Measurements from ENCODE around the gene ZNF451. TPM values are rescaled to one million over a fixed set of nuclear protein-coding genes. Genes with fewer than 3 reads are reported as not detected.

Gene ZNF451
- total RNA-seq, 1 donor from 2014 or later = 69.3 TPM

GRCh38 chr6:57190140-57190539 lies 100.2 kb downstream of the ZNF451 start:
- H3K27ac ChIP-seq (ENCODE audit: low read depth, low read length) = no peak overlapping the region
- H3K27ac Mint-ChIP-seq (ENCODE audit: unreplicated experiment) = peak overlapping the region; percentile 34
- TF ChIP-seq EZH2 (IDR thresholded peaks at IDR 0.05; ENCODE audit: insufficient read depth, low read length) = no peak
- TF ChIP-seq, protein P1, sequence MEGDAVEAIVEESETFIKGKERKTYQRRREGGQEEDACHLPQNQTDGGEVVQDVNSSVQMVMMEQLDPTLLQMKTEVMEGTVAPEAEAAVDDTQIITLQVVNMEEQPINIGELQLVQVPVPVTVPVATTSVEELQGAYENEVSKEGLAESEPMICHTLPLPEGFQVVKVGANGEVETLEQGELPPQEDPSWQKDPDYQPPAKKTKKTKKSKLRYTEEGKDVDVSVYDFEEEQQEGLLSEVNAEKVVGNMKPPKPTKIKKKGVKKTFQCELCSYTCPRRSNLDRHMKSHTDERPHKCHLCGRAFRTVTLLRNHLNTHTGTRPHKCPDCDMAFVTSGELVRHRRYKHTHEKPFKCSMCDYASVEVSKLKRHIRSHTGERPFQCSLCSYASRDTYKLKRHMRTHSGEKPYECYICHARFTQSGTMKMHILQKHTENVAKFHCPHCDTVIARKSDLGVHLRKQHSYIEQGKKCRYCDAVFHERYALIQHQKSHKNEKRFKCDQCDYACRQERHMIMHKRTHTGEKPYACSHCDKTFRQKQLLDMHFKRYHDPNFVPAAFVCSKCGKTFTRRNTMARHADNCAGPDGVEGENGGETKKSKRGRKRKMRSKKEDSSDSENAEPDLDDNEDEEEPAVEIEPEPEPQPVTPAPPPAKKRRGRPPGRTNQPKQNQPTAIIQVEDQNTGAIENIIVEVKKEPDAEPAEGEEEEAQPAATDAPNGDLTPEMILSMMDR (IDR thresholded peaks at IDR 0.05; ENCODE audit: insufficient read depth, low read depth, low read length) = peak; percentile 45

DNA sequence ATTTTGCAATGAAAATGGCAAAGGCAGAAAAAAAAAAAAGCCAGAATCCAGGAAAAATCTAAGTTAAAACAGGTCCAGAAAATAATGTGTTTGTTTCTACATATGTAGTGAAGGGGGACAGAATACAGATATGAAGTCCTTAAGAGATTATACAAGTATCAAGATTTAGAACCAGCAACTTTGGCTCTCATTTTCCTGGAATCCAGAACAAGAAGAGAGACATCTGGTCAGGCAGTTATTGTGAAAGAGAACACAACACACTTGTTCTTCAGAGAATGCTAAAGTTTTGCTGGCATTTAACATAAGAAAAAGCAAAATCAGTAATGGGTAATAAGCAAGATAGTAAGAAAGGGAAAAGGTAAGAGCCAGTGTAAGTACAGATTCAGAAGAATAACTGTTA lies 103.2 kb downstream of the ZNF451 start:
- no peak overlapping the region for H3K4me3 ChIP-seq (ENCODE audit: insufficient read depth, low read depth, low read length)
- no peaks in the 10 kb centered on the region for H3K4me1 ChIP-seq (ENCODE audit: insufficient read depth, low read length)
- DNase-seq (ENCODE audit: low read depth) (no peak), FAIRE-seq (no peak)
- H3K27me3 ChIP-seq (ENCODE audit: insufficient read depth, low read length) = no peaks in the 10 kb centered on the region
- H3K27ac ChIP-seq (ENCODE audit: low read depth, low read length) = no peak overlapping the region
- H3K27me3 Mint-ChIP-seq (ENCODE audit: low read depth, unreplicated experiment) = no peaks in the 10 kb centered on the region
- H3K4me1 Mint-ChIP-seq (ENCODE audit: low read depth, unreplicated experiment) = no peaks in the 10 kb centered on the region
- no peak overlapping the region for H3K27ac Mint-ChIP-seq (ENCODE audit: unreplicated experiment)
- peaks cover 18% of the 10 kb centered on the region for H3K36me3 ChIP-seq (ENCODE audit: insufficient read depth, low read length)
- H3K4me3 Mint-ChIP-seq (ENCODE audit: unreplicated experiment) = no peak overlapping the region
- no peaks in the 10 kb centered on the region for H3K9me3 Mint-ChIP-seq (ENCODE audit: unreplicated experiment)
- H3K9ac ChIP-seq (ENCODE audit: low read length) = no peak overlapping the region
- TF ChIP-seq EZH2 (IDR thresholded peaks at IDR 0.05; ENCODE audit: insufficient read depth, low read length) = no peak
- TF ChIP-seq, protein P1 (IDR thresholded peaks at IDR 0.05; ENCODE audit: insufficient read depth, low read depth, low read length) = no peak
- H2AFZ ChIP-seq (ENCODE audit: low read depth, low read length) = no peak overlapping the region
- H4K20me1 ChIP-seq (ENCODE audit: insufficient read depth, low read length) = peaks cover 3% of the 10 kb centered on the region
- H3K36me3 Mint-ChIP-seq (ENCODE audit: low read depth, unreplicated experiment) = no peaks in the 10 kb centered on the region
- H3K4me2 ChIP-seq (ENCODE audit: low read length) = no peak overlapping the region
- no peaks in the 10 kb centered on the region for H3K9me3 ChIP-seq (ENCODE audit: insufficient read depth, low read depth, low read length)
- peaks cover 10% of the 10 kb centered on the region for H3K79me2 ChIP-seq (ENCODE audit: insufficient read depth, low read length)

More at GRCh38 chr6:57190140-57190539, 100.2 kb downstream of the ZNF451 start:
- Histone ChIP-seq H3K9ac (ENCODE audit: low read length) (no peak overlapping the region), H3K79me2 (ENCODE audit: insufficient read depth, low read length) (peaks cover under 1% of the 10 kb centered on the region), H4K20me1 (ENCODE audit: insufficient read depth, low read length) (no peaks in the 10 kb centered on the region), H3K4me3 (ENCODE audit: insufficient read depth, low read depth, low read length) (no peak overlapping the region), H3K36me3 (ENCODE audit: insufficient read depth, low read length) (peaks cover 30% of the 10 kb centered on the region), H3K27me3 (ENCODE audit: insufficient read depth, low read length) (no peaks in the 10 kb centered on the region), H3K4me1 (ENCODE audit: insufficient read depth, low read length) (no peaks in the 10 kb centered on the region), H3K4me2 (ENCODE audit: low read length) (no peak overlapping the region), H3K9me3 (ENCODE audit: insufficient read depth, low read depth, low read length) (no peaks in the 10 kb centered on the region), H2AFZ (ENCODE audit: low read depth, low read length) (no peak overlapping the region)
- Mint-ChIP-seq H3K36me3 (ENCODE audit: low read depth, unreplicated experiment) (peaks cover 1% of the 10 kb centered on the region), H3K4me1 (ENCODE audit: low read depth, unreplicated experiment) (no peaks in the 10 kb centered on the region), H3K27me3 (ENCODE audit: low read depth, unreplicated experiment) (no peaks in the 10 kb centered on the region), H3K4me3 (ENCODE audit: unreplicated experiment) (no peak overlapping the region), H3K9me3 (ENCODE audit: unreplicated experiment) (no peaks in the 10 kb centered on the region)
- FAIRE-seq = peak; percentile 64
- no peak for DNase-seq (ENCODE audit: low read depth)

- no peaks in the 10 kb centered on the region for H3K4me1 ChIP-seq (ENCODE audit: insufficient read depth, low read length)
- DNase-seq (ENCODE audit: low read depth) (no peak), FAIRE-seq (no peak)
- H3K79me2 ChIP-seq (ENCODE audit: insufficient read depth, low read length) = peaks cover 25% of the 10 kb centered on the region
- no peak overlapping the region for H2AFZ ChIP-seq (ENCODE audit: low read depth, low read length)
- no peaks in the 10 kb centered on the region for H3K27me3 ChIP-seq (ENCODE audit: insufficient read depth, low read length)
- Mint-ChIP-seq H3K36me3 (ENCODE audit: low read depth, unreplicated experiment) (no peaks in the 10 kb centered on the region), H3K4me1 (ENCODE audit: low read depth, unreplicated experiment) (no peaks in the 10 kb centered on the region), H3K27me3 (ENCODE audit: low read depth, unreplicated experiment) (no peaks in the 10 kb centered on the region), H3K4me3 (ENCODE audit: unreplicated experiment) (no peak overlapping the region), H3K27ac (ENCODE audit: unreplicated experiment) (no peak overlapping the region), H3K9me3 (ENCODE audit: unreplicated experiment) (no peaks in the 10 kb centered on the region)
- peaks cover 3% of the 10 kb centered on the region for H4K20me1 ChIP-seq (ENCODE audit: insufficient read depth, low read length)
- no peak for TF ChIP-seq EZH2 (IDR thresholded peaks at IDR 0.05; ENCODE audit: insufficient read depth, low read length)
- TF ChIP-seq, protein P1 (IDR thresholded peaks at IDR 0.05; ENCODE audit: insufficient read depth, low read depth, low read length) = no peak
- no peaks in the 10 kb centered on the region for H3K9me3 ChIP-seq (ENCODE audit: insufficient read depth, low read depth, low read length)
- peaks cover 15% of the 10 kb centered on the region for H3K36me3 ChIP-seq (ENCODE audit: insufficient read depth, low read length)
- no peak overlapping the region for H3K4me3 ChIP-seq (ENCODE audit: insufficient read depth, low read depth, low read length)
- no peak overlapping the region for H3K4me2 ChIP-seq (ENCODE audit: low read length)
- no peak overlapping the region for H3K27ac ChIP-seq (ENCODE audit: low read depth, low read length)
- no peak overlapping the region for H3K9ac ChIP-seq (ENCODE audit: low read length)
Measured at GRCh38 chr6:57195457-57195856, 105.5 kb downstream of the ZNF451 start.

Data from astrocyte (in vitro differentiated cells and primary cell).